ENCODE data around the gene DESI1.

DNA sequence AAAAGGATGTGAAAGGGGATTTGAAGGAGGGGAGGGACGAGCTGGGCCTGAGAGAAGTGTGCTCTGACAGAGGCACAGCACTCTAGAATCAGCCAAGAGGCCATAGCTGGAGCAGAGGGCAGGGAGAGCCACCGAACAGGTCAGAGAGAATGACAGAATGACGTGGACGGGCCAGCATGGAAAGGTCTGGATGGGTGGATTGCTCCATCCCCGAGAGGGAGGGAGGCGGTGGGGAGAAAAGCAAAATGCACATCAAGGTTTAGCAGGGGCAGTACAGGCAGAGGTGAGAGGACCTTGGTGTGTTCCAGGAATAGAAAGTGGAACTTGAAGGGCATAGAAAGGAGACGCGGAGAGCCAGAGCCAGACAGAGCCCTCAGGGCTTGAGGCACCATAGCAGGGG lies 38.1 kb downstream of the DESI1 start:
- TF ChIP-seq, protein P1, sequence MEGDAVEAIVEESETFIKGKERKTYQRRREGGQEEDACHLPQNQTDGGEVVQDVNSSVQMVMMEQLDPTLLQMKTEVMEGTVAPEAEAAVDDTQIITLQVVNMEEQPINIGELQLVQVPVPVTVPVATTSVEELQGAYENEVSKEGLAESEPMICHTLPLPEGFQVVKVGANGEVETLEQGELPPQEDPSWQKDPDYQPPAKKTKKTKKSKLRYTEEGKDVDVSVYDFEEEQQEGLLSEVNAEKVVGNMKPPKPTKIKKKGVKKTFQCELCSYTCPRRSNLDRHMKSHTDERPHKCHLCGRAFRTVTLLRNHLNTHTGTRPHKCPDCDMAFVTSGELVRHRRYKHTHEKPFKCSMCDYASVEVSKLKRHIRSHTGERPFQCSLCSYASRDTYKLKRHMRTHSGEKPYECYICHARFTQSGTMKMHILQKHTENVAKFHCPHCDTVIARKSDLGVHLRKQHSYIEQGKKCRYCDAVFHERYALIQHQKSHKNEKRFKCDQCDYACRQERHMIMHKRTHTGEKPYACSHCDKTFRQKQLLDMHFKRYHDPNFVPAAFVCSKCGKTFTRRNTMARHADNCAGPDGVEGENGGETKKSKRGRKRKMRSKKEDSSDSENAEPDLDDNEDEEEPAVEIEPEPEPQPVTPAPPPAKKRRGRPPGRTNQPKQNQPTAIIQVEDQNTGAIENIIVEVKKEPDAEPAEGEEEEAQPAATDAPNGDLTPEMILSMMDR (IDR thresholded peaks at IDR 0.05): no peak
- TF ChIP-seq POLR2A (IDR thresholded peaks at IDR 0.05) (no peak), POLR2AphosphoS5 (IDR thresholded peaks at IDR 0.05) (no peak)
